Suprapubic skin (tissue), 3 donors: ENCODE measurements around the gene ZNF575.

Source experiments
- EP300 ChIP-seq: sonication (generic); formaldehyde crosslinking; IDR thresholded peaks from one replicate; pipeline ENCODE4 v1.6.1; 2017; ENCODE audit warnings: antibody characterized with exemption
- POLR2A ChIP-seq, 2 donors: fragments of 450-650 bp; IDR thresholded peaks; one replicate each; pipeline ENCODE4 v1.6.1; 2017; ENCODE audit warnings: antibody characterized with exemption in 2 of 2, mild to moderate bottlenecking in 2 of 2, moderate library complexity in 2 of 2
- TF ChIP-seq, protein P1 (sequence below), 2 donors: fragments of 200-600 bp in 1 of 2; fragments of 450-650 bp in 1 of 2; sonication (generic) in 1 of 2; IDR thresholded peaks; one replicate each; pipeline ENCODE4 v1.5.1; 2016 to 2019; ENCODE audit warnings: antibody characterized with exemption in 2 of 2, mild to moderate bottlenecking in 1 of 2, moderate library complexity in 1 of 2

DNA sequence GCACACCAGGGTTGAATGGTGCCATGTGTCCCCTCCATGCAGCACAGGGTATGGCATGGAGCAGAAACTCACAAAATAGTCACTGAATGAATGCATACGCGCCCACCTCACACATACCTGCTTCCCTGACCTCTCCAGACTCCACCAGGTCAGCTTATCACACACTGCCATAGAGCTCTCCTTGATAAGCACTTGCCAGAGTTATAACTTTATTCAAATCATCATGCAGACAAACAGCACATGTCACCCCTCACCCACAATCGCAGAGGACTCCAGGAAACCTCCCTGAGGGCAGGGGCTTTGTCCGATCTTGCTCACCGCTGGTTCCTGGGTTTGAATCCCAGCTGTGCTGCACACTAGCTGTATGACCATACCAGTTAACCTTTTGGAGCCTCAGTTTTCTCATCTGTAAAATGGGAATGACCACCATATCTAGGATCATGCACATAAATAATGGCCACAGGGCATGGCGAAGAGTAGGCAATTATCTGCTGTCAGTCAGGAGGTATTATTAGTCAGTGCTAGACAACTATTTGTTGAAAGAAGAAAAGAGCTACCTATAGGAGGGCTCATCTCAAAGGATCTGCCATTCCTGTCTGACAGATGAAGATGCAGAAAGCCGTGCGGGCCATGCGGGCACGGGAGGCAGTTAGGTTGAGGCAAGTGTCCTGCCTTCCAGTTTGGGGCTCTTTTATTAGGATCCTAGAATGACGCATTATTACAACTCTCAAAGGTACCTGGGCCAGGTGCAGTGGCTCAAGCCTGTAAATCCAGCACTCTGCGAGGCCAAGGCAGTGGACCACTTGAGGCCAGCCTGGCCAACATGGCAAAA lies 28.4 kb downstream of the ZNF575 start:
- no peak for TF ChIP-seq POLR2A (IDR thresholded peaks at IDR 0.05)
- TF ChIP-seq EP300, result no peak
- TF ChIP-seq, protein P1, sequence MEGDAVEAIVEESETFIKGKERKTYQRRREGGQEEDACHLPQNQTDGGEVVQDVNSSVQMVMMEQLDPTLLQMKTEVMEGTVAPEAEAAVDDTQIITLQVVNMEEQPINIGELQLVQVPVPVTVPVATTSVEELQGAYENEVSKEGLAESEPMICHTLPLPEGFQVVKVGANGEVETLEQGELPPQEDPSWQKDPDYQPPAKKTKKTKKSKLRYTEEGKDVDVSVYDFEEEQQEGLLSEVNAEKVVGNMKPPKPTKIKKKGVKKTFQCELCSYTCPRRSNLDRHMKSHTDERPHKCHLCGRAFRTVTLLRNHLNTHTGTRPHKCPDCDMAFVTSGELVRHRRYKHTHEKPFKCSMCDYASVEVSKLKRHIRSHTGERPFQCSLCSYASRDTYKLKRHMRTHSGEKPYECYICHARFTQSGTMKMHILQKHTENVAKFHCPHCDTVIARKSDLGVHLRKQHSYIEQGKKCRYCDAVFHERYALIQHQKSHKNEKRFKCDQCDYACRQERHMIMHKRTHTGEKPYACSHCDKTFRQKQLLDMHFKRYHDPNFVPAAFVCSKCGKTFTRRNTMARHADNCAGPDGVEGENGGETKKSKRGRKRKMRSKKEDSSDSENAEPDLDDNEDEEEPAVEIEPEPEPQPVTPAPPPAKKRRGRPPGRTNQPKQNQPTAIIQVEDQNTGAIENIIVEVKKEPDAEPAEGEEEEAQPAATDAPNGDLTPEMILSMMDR (IDR thresholded peaks at IDR 0.05), result no peak
